Right lobe of liver (tissue), 6 donors: ENCODE results near the gene AKAP7. TPM values are rescaled to one million over a fixed set of nuclear protein-coding genes. Genes with fewer than 3 reads are reported as not detected.
"Not testable (repeated sequence)": the region's sequence is repeated elsewhere in the genome, so short reads cannot be mapped to it uniquely, and the experiment has no call there.

Experiments
- ATAC-seq, 4 donors: fragments of 200-7000 bp; cut with Tn5 transposase; one replicate each; pipeline ENCODE4 v1.9.1; 2020; ENCODE audit warnings: mild to moderate bottlenecking in 4 of 4, moderate library complexity in 4 of 4
- DNase-seq, 3 donors: peaks; one replicate each; pipeline ENCODE4 v3.0.0-alpha.2; 2020
- H3K27ac ChIP-seq, 3 donors: fragments of 200-600 bp; one replicate each; pipeline ENCODE4 v1.8.0; 2022
- H3K27me3 ChIP-seq, 2 donors: fragments of 200-600 bp; one replicate each; pipeline ENCODE4 v1.8.0; 2022
- H3K36me3 ChIP-seq, 4 donors: fragments of 200-600 bp; sonication (generic) in 1 of 4; one replicate each; pipeline versions ENCODE4 v1.5.1 to v1.8.0; 2017 to 2022; ENCODE audit warnings: control low read depth in 1 of 4
- H3K4me1 ChIP-seq, 4 donors: fragments of 200-600 bp; sonication (generic) in 1 of 4; one replicate each; pipeline versions ENCODE4 v1.5.1 to v1.8.0; 2017 to 2022; ENCODE audit warnings: control low read depth in 1 of 4
- H3K4me3 ChIP-seq, 3 donors: fragments of 200-600 bp; one replicate each; pipeline ENCODE4 v1.8.0; 2022
- H3K9me3 ChIP-seq, 4 donors: fragments of 200-600 bp; sonication (generic) in 1 of 4; one replicate each; pipeline versions ENCODE4 v1.5.1 to v1.8.0; 2017 to 2022; ENCODE audit warnings: control low read depth in 1 of 4
- CTCF ChIP-seq, 4 donors: fragments of 200-600 bp in 3 of 4; fragments of 450-650 bp in 1 of 4; IDR thresholded peaks; one replicate each; pipeline versions ENCODE4 v1.5.1 to v1.8.0; 2016 to 2022; ENCODE audit warnings: antibody characterized with exemption in 4 of 4, mild to moderate bottlenecking in 2 of 4
- POLR2A ChIP-seq: fragments of 450-650 bp; IDR thresholded peaks from one replicate; pipeline ENCODE4 v1.6.1; 2017; ENCODE audit warnings: antibody characterized with exemption, mild to moderate bottlenecking
- WGBS: methylation state at CpG from one replicate; pipeline ENCODE4 v1.1.6; 2018; ENCODE audit warnings: low coverage, low lambda C conversion rate; ENCODE audit not compliant: insufficient coverage; ENCODE audit errors: missing lambda C conversion rate; 5-methylcytosine and 5-hydroxymethylcytosine counted together
- intact Hi-C, 2 donors: fragments of 100-400 bp; cut with DNase I; formaldehyde crosslinking; loops; one replicate each; pipeline versions ENCODE4 v1.11.2 to v1.14.1; 2022
- total RNA-seq, 6 experiments: library from RNA; depleted of rRNA in 2 of 6; stranded (reverse); fragments of >200 nt in 2 of 6; fragmentation: NEBNext Ultra II Directional in 3 of 6; extraction: Animal tissue kit (Norgen Biotek cat#: 25700) in 3 of 6; gene quantifications; one replicate each; pipeline versions ENCODE4 v1.1.0 to v1.2.4, GENCODE V29; 2016 to 2023
- donor health status: DM: no; HTN: yes; CAD: no.
- donor health status: DM: no; HTN: no; CAD: no.
- donor health status: DM: no; HTN: no; CAD: no.
- donor health status: DM: no; HTN: yes; CAD: no.
- donor health status: DM: no; HTN: yes; CAD: no.

AKAP7 gene
- total RNA-seq, 6 experiments from 2014 or later: 8.6 to 16.3 (median 12.6) TPM

GRCh38 chr6:131316654-131317053, 181.4 kb downstream of the AKAP7 start:
- no peak for TF ChIP-seq CTCF (IDR thresholded peaks at IDR 0.05)
- no peak for TF ChIP-seq POLR2A
- H3K36me3 ChIP-seq: no peaks in the 10 kb centered on the region
- H3K27ac ChIP-seq: no peak overlapping the region
- no peak for ATAC-seq
- no peak overlapping the region for H3K4me3 ChIP-seq
- DNase-seq: no peak
- H3K9me3 ChIP-seq: no peaks in the 10 kb centered on the region
- no peaks in the 10 kb centered on the region for H3K4me1 ChIP-seq
- H3K27me3 ChIP-seq: no peaks in the 10 kb centered on the region
- WGBS: 80% methylated on average over 1 of the region's 1 CpG
- intact Hi-C loops: no loop called here

- no peak for DNase-seq
- no peak for ATAC-seq
These were observed 182.2 kb downstream of the AKAP7 start for GRCh38 chr6:131317516-131317915.

GRCh38 chr6:131321589-131321988, 186.3 kb downstream of the AKAP7 start:
- WGBS: 89% methylated on average over 1 of the region's 1 CpG
- H3K27me3 ChIP-seq: no peaks in the 10 kb centered on the region
- no peaks in the 10 kb centered on the region for H3K4me1 ChIP-seq
- no peaks in the 10 kb centered on the region for H3K36me3 ChIP-seq
- intact Hi-C loops: no loop called here
- no peak overlapping the region for H3K27ac ChIP-seq
- DNase-seq (no peak), ATAC-seq (no peak)
- H3K9me3 ChIP-seq: no peaks in the 10 kb centered on the region
- TF ChIP-seq POLR2A (no peak), CTCF (IDR thresholded peaks at IDR 0.05) (no peak)
- H3K4me3 ChIP-seq: no peak overlapping the region

More at GRCh38 chr6:131317516-131317915, 182.2 kb downstream of the AKAP7 start:
- WGBS: 63% methylated on average over 3 of the region's 3 CpGs
- Histone ChIP-seq H3K4me1 (no peaks in the 10 kb centered on the region), H3K9me3 (no peaks in the 10 kb centered on the region), H3K36me3 (no peaks in the 10 kb centered on the region), H3K27ac (no peak overlapping the region), H3K27me3 (no peaks in the 10 kb centered on the region), H3K4me3 (no peak overlapping the region)
- intact Hi-C loops: no loop called here
- TF ChIP-seq CTCF (IDR thresholded peaks at IDR 0.05): no peak
- TF ChIP-seq POLR2A: no peak

GRCh38 chr6:131322125-131322524, 186.9 kb downstream of the AKAP7 start:
- 71% methylated on average over 1 of the region's 1 CpG for WGBS
- H3K4me1 ChIP-seq: no peaks in the 10 kb centered on the region
- no peak overlapping the region for H3K4me3 ChIP-seq
- H3K27ac ChIP-seq: no peak overlapping the region
- H3K27me3 ChIP-seq: no peaks in the 10 kb centered on the region
- H3K36me3 ChIP-seq: no peaks in the 10 kb centered on the region
- H3K9me3 ChIP-seq: no peaks in the 10 kb centered on the region
- intact Hi-C loops: no loop called here
- no peak for TF ChIP-seq CTCF (IDR thresholded peaks at IDR 0.05)
- no peak for TF ChIP-seq POLR2A
- ATAC-seq: no peak
- no peak for DNase-seq

- H3K9me3 ChIP-seq, ATAC-seq, H3K27me3 ChIP-seq, H3K4me3 ChIP-seq, H3K27ac ChIP-seq, DNase-seq, H3K36me3 ChIP-seq, intact Hi-C loops, H3K4me1 ChIP-seq: not testable (repeated sequence)
- 92% methylated on average over 11 of the region's 14 CpGs for WGBS
These were observed 190.4 kb downstream of the AKAP7 start for GRCh38 chr6:131325669-131326068.

GRCh38 chr6:131328727-131329126, 193.5 kb downstream of the AKAP7 start:
- H3K9me3 ChIP-seq, DNase-seq, ATAC-seq, H3K27me3 ChIP-seq, intact Hi-C loops, H3K4me3 ChIP-seq, H3K4me1 ChIP-seq, H3K27ac ChIP-seq, H3K36me3 ChIP-seq: not testable (repeated sequence)
- 70% methylated on average over 4 of the region's 5 CpGs for WGBS
